HG03457 (cell line): ENCODE measurements around the gene FADS1.

Experiments used
- ATAC-seq: cut with Tn5 transposase; IDR thresholded peaks from one replicate; pipeline ENCODE4 v1.9.1; 2021; ENCODE audit warnings: moderate number of reproducible peaks; ENCODE audit not compliant: unreplicated experiment

The FADS1 gene

GRCh38 chr11:61778357-61778886 is 38.4 kb downstream of the FADS1 start:
- no peak for ATAC-seq

GRCh38 chr11:61777234-61778090 is 39.3 kb downstream of the FADS1 start:
- ATAC-seq = no peak

- no peak for ATAC-seq
These were observed 40.2 kb downstream of the FADS1 start for GRCh38 chr11:61776561-61777075.

GRCh38 chr11:61775606-61776554 is 40.9 kb downstream of the FADS1 start:
- no peak for ATAC-seq

GRCh38 chr11:61775106-61775505 is 41.7 kb downstream of the FADS1 start:
- ATAC-seq = no peak

GRCh38 chr11:61774411-61774810 is 42.4 kb downstream of the FADS1 start:
- no peak for ATAC-seq

GRCh38 chr11:61773809-61774208 is 43.0 kb downstream of the FADS1 start:
- ATAC-seq = no peak

- ATAC-seq = no peak
These were observed 43.4 kb downstream of the FADS1 start for GRCh38 chr11:61773356-61773755.

GRCh38 chr11:61771985-61772455 is 44.8 kb downstream of the FADS1 start:
- no peak for ATAC-seq

- no peak for ATAC-seq
These were observed 45.5 kb downstream of the FADS1 start for GRCh38 chr11:61771195-61771894.

GRCh38 chr11:61769946-61770683 is 46.7 kb downstream of the FADS1 start:
- ATAC-seq = no peak

GRCh38 chr11:61769169-61769920 is 47.5 kb downstream of the FADS1 start:
- no peak for ATAC-seq

- ATAC-seq = no peak
These were observed 48.3 kb downstream of the FADS1 start for GRCh38 chr11:61768376-61769076.

GRCh38 chr11:61766353-61766841 is 50.4 kb downstream of the FADS1 start:
- no peak for ATAC-seq

- no peak for ATAC-seq
These were observed 51.1 kb downstream of the FADS1 start for GRCh38 chr11:61765550-61766253.

GRCh38 chr11:61764606-61765260 is 52.1 kb downstream of the FADS1 start:
- ATAC-seq = no peak

- no peak for ATAC-seq
These were observed 52.7 kb downstream of the FADS1 start for GRCh38 chr11:61763930-61764605.
